Spinal cord (tissue), 10 donors: ENCODE measurements around the gene SEMA3E. TPM values are rescaled to one million over a fixed set of nuclear protein-coding genes. Genes with fewer than 3 reads are reported as not detected.

ENCODE experiments used
- DNase-seq, 6 donors: peaks; one replicate each; pipeline versions ENCODE4 v3.0.0 to v3.0.0-alpha.2; 2013 to 2015; ENCODE audit warnings: low spot score in 6 of 6, low read depth in 4 of 6
- H3K27ac ChIP-seq: one replicate; pipeline ENCODE4 v1.5.1; 2013; ENCODE audit warnings: low read depth, low read length, control low read depth
- H3K27me3 ChIP-seq: one replicate; pipeline ENCODE4 v1.6.1; 2013; ENCODE audit warnings: low read length; ENCODE audit not compliant: control insufficient read depth, insufficient read depth
- H3K36me3 ChIP-seq: one replicate; pipeline ENCODE4 v1.6.1; 2013; ENCODE audit warnings: low read length; ENCODE audit not compliant: control insufficient read depth, insufficient read depth
- H3K4me1 ChIP-seq: one replicate; pipeline ENCODE4 v1.6.1; 2013; ENCODE audit warnings: low read length; ENCODE audit not compliant: control insufficient read depth, insufficient read depth
- H3K4me3 ChIP-seq: one replicate; pipeline ENCODE4 v1.5.1; 2013; ENCODE audit warnings: low read depth, low read length, control low read depth
- H3K9me3 ChIP-seq: one replicate; pipeline ENCODE4 v1.6.1; 2013; ENCODE audit warnings: low read length; ENCODE audit not compliant: control insufficient read depth, insufficient read depth
- WGBS: methylation state at CpG from one replicate; pipeline ENCODE4 v1.1.5; 2013; ENCODE audit warnings: missing lambda C conversion rate; ENCODE audit not compliant: insufficient coverage; 5-methylcytosine and 5-hydroxymethylcytosine counted together
- polyA plus RNA-seq, 2 donors: library from polyadenylated mRNA; unstranded; fragments of 120-200 nt; gene quantifications; one replicate each; pipeline ENCODE4 v1.2.1, GENCODE V29; 2013; ENCODE audit not compliant: insufficient read length in 2 of 2
- total RNA-seq, 2 donors: library from RNA; depleted of rRNA in 1 of 2; stranded (reverse); fragments of 120-200 nt in 1 of 2; fragments of >200 nt in 1 of 2; gene quantifications; one replicate each; pipeline versions ENCODE4 v1.2.3 to v1.2.4, GENCODE V29; 2013 to 2014
- donor health status: healthy.

Gene SEMA3E
- total and polyA plus RNA-seq, 4 donors = 2.8 to 11.8 (median 7.1) TPM

- Histone ChIP-seq H3K36me3 (no peaks in the 10 kb centered on the region), H3K4me3 (no peak overlapping the region), H3K9me3 (no peaks in the 10 kb centered on the region), H3K27ac (no peak overlapping the region), H3K27me3 (no peaks in the 10 kb centered on the region), H3K4me1 (no peaks in the 10 kb centered on the region)
- 83% methylated on average over 1 of the region's 1 CpG for WGBS
- no peak for DNase-seq
Observed at GRCh38 chr7:83419013-83419412, 229.9 kb downstream of the SEMA3E start.

- Histone ChIP-seq H3K4me1 (no peaks in the 10 kb centered on the region), H3K27me3 (no peaks in the 10 kb centered on the region), H3K27ac (no peak overlapping the region), H3K9me3 (no peaks in the 10 kb centered on the region), H3K4me3 (no peak overlapping the region), H3K36me3 (no peaks in the 10 kb centered on the region)
- WGBS = 67% methylated on average over 2 of the region's 2 CpGs
- peak in 2 of 6 donors; percentile 13 to 20 for DNase-seq
Observed at GRCh38 chr7:83415840-83416239, 233.1 kb downstream of the SEMA3E start.

- H3K27me3 ChIP-seq = no peaks in the 10 kb centered on the region
- DNase-seq = no peak
- WGBS = no CpG with 5 or more reads among the region's 2 CpGs
Observed at GRCh38 chr7:83414947-83415346, 234.0 kb downstream of the SEMA3E start.

GRCh38 chr7:83413831-83414230, 235.1 kb downstream of the SEMA3E start:
- Histone ChIP-seq H3K36me3 (no peaks in the 10 kb centered on the region), H3K4me1 (no peaks in the 10 kb centered on the region), H3K9me3 (no peaks in the 10 kb centered on the region), H3K4me3 (no peak overlapping the region), H3K27ac (no peak overlapping the region), H3K27me3 (no peaks in the 10 kb centered on the region)
- 17% methylated on average over 1 of the region's 4 CpGs for WGBS
- peak in 2 of 6 donors; percentile 64 to 80 for DNase-seq

More at GRCh38 chr7:83414947-83415346, 234.0 kb downstream of the SEMA3E start:
- H3K4me1 ChIP-seq = no peaks in the 10 kb centered on the region
- H3K4me3 ChIP-seq = no peak overlapping the region
- H3K36me3 ChIP-seq = no peaks in the 10 kb centered on the region
- no peak overlapping the region for H3K27ac ChIP-seq
- no peaks in the 10 kb centered on the region for H3K9me3 ChIP-seq

DNA sequence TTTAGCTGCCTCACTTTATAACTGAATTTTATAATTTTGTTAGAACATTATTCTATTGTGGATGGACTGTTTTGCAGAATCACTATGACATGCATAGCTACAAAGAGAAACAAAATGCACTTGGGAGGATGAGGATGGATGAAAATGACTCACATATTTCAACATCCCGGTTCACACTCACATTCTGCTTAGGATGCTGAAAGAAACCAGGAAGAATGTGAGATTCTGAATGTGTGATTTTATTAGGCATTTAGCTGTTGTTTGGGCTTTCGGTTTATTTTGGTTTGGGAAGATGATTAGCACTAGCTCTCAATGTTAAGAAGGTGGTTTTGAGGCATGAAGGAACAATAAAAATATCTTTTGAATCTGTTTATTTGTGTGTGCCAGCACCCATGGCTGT, 235.5 kb downstream of the SEMA3E start:
- no peaks in the 10 kb centered on the region for H3K36me3 ChIP-seq
- WGBS = 43% methylated on average over 1 of the region's 2 CpGs
- H3K4me1 ChIP-seq = no peaks in the 10 kb centered on the region
- H3K9me3 ChIP-seq = no peaks in the 10 kb centered on the region
- DNase-seq = peak in 1 of 6 donors; percentile 13
- no peak overlapping the region for H3K27ac ChIP-seq
- no peak overlapping the region for H3K4me3 ChIP-seq
- no peaks in the 10 kb centered on the region for H3K27me3 ChIP-seq

DNA sequence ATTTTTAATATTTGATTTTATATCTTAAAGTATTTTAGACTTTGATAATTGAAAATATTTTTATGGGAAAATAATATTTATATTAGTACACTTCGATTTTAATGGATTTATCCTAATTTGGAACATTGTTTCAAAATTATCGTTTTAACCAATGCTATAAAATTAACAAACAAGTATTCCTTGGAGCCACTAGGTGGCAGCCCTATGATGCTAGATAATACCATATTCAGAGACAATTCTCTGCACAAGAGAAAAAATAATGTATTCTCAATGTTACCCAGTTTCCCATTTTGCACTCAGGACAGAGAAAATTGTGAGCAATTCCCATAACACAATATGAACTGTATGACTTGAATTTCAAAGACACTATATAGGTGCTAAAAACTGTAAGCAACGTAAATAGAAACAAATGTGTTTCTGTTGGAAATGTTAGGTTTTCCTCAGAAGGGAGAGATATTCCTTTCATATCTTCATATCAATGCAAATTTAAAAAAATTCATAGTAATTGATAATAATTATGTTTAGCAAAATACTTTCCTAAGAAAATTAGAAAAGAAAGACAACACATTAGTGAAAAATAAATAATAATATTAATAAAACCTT, 237.8 kb downstream of the SEMA3E start:
- peak in 5 of 6 donors; percentile 15 to 87 (median 40) for DNase-seq
- no peak overlapping the region for H3K4me3 ChIP-seq
- no peaks in the 10 kb centered on the region for H3K9me3 ChIP-seq
- no peaks in the 10 kb centered on the region for H3K36me3 ChIP-seq
- WGBS = no CpG with 5 or more reads among the region's 3 CpGs
- no peaks in the 10 kb centered on the region for H3K4me1 ChIP-seq
- H3K27ac ChIP-seq = no peak overlapping the region
- H3K27me3 ChIP-seq = no peaks in the 10 kb centered on the region

- Histone ChIP-seq H3K4me1 (no peaks in the 10 kb centered on the region), H3K27me3 (no peaks in the 10 kb centered on the region), H3K27ac (no peak overlapping the region), H3K9me3 (no peaks in the 10 kb centered on the region), H3K4me3 (no peak overlapping the region), H3K36me3 (no peaks in the 10 kb centered on the region)
- DNase-seq = no peak
Observed at GRCh38 chr7:83394776-83395175, 254.2 kb downstream of the SEMA3E start.

GRCh38 chr7:83388436-83388835, 260.5 kb downstream of the SEMA3E start:
- no peaks in the 10 kb centered on the region for H3K4me1 ChIP-seq
- peak in 2 of 6 donors; percentile 52 to 54 for DNase-seq
- H3K27me3 ChIP-seq = no peaks in the 10 kb centered on the region
- H3K4me3 ChIP-seq = no peak overlapping the region
- H3K27ac ChIP-seq = no peak overlapping the region
- H3K36me3 ChIP-seq = no peaks in the 10 kb centered on the region
- no peaks in the 10 kb centered on the region for H3K9me3 ChIP-seq

DNA sequence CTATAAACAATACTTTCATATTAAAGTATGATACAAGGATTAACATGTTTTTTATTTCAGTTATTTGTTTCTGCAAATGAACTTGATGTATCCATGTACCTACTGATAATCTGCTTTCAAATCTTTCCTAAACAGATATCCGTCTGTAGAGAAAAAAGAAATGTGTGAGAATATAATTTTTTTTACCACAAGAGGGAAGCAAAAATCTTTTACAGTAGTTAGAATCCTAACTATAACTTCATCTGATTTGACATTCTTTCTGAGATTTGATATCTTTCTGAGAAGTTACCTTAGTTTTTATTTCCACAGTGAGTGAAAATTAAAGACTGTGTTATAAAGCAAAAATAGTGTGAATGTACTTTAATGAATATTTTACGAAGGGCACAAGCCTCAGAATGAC, 282.3 kb downstream of the SEMA3E start:
- no CpG with 5 or more reads among the region's 2 CpGs for WGBS
- Histone ChIP-seq H3K27me3 (no peaks in the 10 kb centered on the region), H3K27ac (no peak overlapping the region), H3K36me3 (no peaks in the 10 kb centered on the region), H3K4me1 (no peaks in the 10 kb centered on the region), H3K9me3 (no peaks in the 10 kb centered on the region), H3K4me3 (no peak overlapping the region)
- DNase-seq = peak in 2 of 6 donors; percentile 38 to 51

DNA sequence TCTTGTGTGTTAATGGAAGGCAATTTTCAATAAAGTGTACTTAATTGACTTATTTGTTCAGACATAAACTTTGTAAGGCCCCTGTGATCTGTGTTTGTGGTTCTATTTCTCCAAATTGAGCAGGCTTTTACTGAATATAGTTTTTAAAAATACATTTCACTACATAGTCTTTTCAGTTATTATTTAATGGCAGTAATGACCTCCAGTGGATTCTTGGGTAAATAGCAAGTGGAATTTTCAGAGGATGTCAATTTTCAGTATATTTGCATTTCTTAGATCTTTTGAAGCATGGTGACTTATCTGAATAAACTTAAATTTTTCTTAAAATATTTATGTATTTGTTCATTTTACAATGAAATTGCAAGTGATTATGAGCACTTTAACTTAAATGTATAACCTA, 283.2 kb downstream of the SEMA3E start:
- Histone ChIP-seq H3K27me3 (no peaks in the 10 kb centered on the region), H3K9me3 (no peaks in the 10 kb centered on the region), H3K36me3 (no peaks in the 10 kb centered on the region), H3K27ac (no peak overlapping the region), H3K4me3 (no peak overlapping the region), H3K4me1 (no peaks in the 10 kb centered on the region)
- peak in 1 of 6 donors; percentile 52 for DNase-seq
